Fibroblast of mammary gland (primary cell): ENCODE data around the gene PSG2.
"Not testable (repeated sequence)": the region's sequence is repeated elsewhere in the genome, so short reads cannot be mapped to it uniquely, and the experiment has no call there.

ENCODE experiments used
- DNase-seq: peaks from one replicate; pipeline ENCODE4 v3.0.0-alpha.2; 2010; ENCODE audit warnings: low read depth
- H3K4me3 ChIP-seq: 2 replicates; pipeline ENCODE4 v1.5.1; 2011; ENCODE audit warnings: low read depth, mild to moderate bottlenecking, low read length, moderate library complexity; ENCODE audit not compliant: control insufficient read depth
- TF ChIP-seq, protein P1 (sequence below): conservative IDR thresholded peaks from 2 replicates; pipeline ENCODE4 v1.5.1; 2011; ENCODE audit warnings: low read depth, low read length, inconsistent platforms; ENCODE audit not compliant: control insufficient read depth, insufficient read depth

Gene PSG2

DNA sequence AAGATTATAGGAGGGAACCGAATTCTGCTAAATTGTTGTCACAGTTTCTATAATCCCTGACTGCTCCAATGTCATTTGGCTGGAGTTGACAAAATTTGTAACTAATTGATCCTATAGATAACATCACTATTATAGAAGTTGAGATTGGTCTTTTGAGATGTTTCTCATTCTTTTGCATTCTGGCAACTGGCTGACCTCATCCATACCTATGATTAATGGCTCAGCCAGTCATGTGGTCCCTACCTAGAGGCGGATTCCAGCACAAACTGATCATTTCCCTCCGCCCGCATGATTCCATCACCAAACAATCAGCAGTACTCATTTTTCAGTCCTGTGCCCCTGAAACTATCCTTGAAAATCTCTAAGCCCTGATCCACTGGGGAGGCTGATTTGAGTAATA, 4.2 kb downstream of the PSG2 start:
- TF ChIP-seq, protein P1, sequence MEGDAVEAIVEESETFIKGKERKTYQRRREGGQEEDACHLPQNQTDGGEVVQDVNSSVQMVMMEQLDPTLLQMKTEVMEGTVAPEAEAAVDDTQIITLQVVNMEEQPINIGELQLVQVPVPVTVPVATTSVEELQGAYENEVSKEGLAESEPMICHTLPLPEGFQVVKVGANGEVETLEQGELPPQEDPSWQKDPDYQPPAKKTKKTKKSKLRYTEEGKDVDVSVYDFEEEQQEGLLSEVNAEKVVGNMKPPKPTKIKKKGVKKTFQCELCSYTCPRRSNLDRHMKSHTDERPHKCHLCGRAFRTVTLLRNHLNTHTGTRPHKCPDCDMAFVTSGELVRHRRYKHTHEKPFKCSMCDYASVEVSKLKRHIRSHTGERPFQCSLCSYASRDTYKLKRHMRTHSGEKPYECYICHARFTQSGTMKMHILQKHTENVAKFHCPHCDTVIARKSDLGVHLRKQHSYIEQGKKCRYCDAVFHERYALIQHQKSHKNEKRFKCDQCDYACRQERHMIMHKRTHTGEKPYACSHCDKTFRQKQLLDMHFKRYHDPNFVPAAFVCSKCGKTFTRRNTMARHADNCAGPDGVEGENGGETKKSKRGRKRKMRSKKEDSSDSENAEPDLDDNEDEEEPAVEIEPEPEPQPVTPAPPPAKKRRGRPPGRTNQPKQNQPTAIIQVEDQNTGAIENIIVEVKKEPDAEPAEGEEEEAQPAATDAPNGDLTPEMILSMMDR, result no peak
- no peak overlapping the region for H3K4me3 ChIP-seq
- peak; percentile 56 for DNase-seq

DNA sequence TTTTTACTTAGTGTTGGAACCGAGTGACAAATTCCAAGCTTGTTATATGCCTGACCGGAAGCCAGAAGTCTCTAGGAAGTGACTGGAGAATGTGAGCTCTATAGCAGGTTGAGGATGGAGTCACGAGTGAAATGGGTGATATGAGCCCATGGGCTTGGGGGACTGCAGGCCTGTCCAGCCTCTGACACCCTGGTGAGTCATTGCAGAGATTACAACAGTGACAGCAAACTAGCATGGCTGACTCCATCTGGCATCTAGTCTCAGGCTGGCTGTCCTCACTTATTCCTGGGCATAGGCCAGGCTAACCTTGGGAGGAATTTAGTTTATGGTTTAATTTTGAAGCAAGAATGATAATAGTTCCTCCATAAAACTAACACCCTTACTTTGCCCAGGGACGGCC, 4.6 kb downstream of the PSG2 start:
- not testable (repeated sequence) for H3K4me3 ChIP-seq
- peak; percentile 61 for DNase-seq

- not testable (repeated sequence) for DNase-seq, H3K4me3 ChIP-seq
Measured at GRCh38 chr19:43062418-43062817, 20.1 kb downstream of the PSG2 start.

- DNase-seq, result peak; percentile 22
- not testable (repeated sequence) for H3K4me3 ChIP-seq
Measured at GRCh38 chr19:43061326-43061725, 21.2 kb downstream of the PSG2 start.

DNA sequence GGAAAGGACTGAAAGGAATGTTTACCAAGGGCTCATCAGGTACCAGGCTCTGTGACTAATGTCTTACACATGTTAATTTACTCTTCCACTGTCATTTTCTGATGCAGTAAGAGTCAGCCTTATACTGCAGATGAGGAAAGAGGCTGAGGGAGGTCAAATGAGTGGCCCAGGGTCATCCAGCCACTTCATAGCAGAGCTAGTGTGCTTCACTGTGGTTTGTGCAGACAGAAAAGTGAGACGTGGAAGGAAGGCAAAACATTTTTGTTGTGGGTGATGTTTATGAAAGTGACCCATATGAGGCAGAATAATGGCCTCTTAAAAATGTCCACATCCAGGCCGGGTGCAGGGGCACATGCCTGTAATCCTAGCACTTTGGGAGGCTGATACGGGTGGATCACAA, 22.2 kb downstream of the PSG2 start:
- DNase-seq, result peak; percentile 60

GRCh38 chr19:43059482-43059881, 23.0 kb downstream of the PSG2 start:
- DNase-seq, H3K4me3 ChIP-seq: not testable (repeated sequence)

More for the DNA sequence above, 22.2 kb downstream of the PSG2 start:
- not testable (repeated sequence) for H3K4me3 ChIP-seq

DNA sequence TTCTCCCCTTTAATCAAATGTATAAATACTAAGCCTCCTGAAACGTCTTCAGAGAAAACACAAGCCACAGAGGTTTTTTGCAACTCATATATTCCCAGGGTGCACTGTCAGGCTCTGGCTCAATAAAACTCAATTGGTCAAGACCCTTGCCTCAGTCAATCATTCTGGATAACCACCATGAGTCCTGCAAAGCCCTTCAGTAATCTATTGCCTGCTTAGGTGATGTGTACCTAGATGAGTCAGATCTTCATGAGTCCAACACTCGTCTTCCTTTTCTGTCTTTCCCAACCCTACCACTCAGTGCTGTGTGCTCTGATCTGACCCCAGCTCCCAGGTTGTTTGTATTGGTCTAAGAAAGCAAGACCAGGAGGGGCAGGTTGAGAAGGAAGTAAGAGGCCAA, 24.1 kb downstream of the PSG2 start:
- not testable (repeated sequence) for H3K4me3 ChIP-seq
- peak; percentile 4 for DNase-seq

GRCh38 chr19:43047966-43048365, 34.5 kb downstream of the PSG2 start:
- H3K4me3 ChIP-seq, DNase-seq: not testable (repeated sequence)

DNA sequence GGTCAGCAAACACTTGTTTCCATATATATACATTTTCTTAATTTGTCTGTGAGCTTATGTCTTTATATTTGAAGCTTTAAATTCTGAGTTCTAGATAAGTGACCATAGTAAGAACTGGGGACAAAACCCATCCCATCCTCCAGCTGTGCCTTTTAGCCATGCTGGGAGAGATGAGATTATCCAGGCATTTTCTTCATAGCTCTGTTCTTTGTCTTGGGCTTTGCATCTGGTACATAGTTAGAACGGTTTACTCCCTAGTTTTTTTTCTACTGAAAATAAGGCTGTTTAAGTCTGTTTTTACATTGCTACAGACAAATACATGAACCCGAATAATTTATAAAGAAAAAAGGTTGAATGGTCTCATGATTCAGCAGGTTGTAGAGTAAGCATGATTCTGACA, 35.9 kb downstream of the PSG2 start:
- not testable (repeated sequence) for H3K4me3 ChIP-seq, DNase-seq

GRCh38 chr19:43043492-43044180, 38.9 kb downstream of the PSG2 start:
- H3K4me3 ChIP-seq, DNase-seq: not testable (repeated sequence)

- peak; percentile 57 for DNase-seq
- TF ChIP-seq, protein P1, result peak; percentile 47
- not testable (repeated sequence) for H3K4me3 ChIP-seq
Measured at GRCh38 chr19:43031645-43032044, 50.9 kb downstream of the PSG2 start.

GRCh38 chr19:43028866-43029265, 53.6 kb downstream of the PSG2 start:
- DNase-seq, result no peak
- H3K4me3 ChIP-seq, result no peak overlapping the region
- TF ChIP-seq, protein P1, result no peak
